K562 (cell line): ENCODE measurements around the gene GATA2. TPM values are rescaled to one million over a fixed set of nuclear protein-coding genes. Genes with fewer than 3 reads are reported as not detected.

Experiments used
- ATAC-seq: fragments of 200-7000 bp; cut with Tn5 transposase; 3 replicates; pipeline ENCODE4 v1.9.1; 2020; ENCODE audit warnings: moderate library complexity
- BruUV-seq: library from RNA; stranded (reverse); fragments of 400-500 nt; replicated peaks from 2 replicates; lab custom pipeline; 2021; lab: Mats Ljungman, UMichigan
- CTCF ChIA-PET: fragments of 300-600 bp; formaldehyde crosslinking; extraction: SDS; loops from one replicate; lab custom pipeline; 2021; ENCODE audit warnings: low intra/inter-chr PET ratio; lab: Yijun Ruan, JAX
- POLR2A ChIA-PET: fragments of 300-600, 350-650 bp; sonication (Branson Sonifier 250); formaldehyde crosslinking; extraction: SDS; loops from one replicate; lab custom pipeline; 2021; ENCODE audit warnings: antibody characterized with exemption, inconsistent platforms; lab: Yijun Ruan, JAX
- DNase-seq, 4 experiments: peaks; one replicate each; pipeline versions ENCODE4 v3.0.0 to v3.0.0-alpha.2; 2011 to 2018; ENCODE audit warnings: low spot score in 3 of 4, mixed read lengths in 3 of 4; ENCODE audit errors: extremely low read depth in 1 of 4
- FAIRE-seq: peaks from 2 replicates; lab custom pipeline; 2011; peaks lifted over from hg19 to GRCh38; lab: Jason Lieb, UNC
- H2AFZ ChIP-seq: 2 replicates; pipeline ENCODE4 v1.6.0; 2011; ENCODE audit warnings: low read depth, low read length, control low read depth, inconsistent platforms
- H3K27ac ChIP-seq: fragments of 200-600 bp; 3 replicates; pipeline ENCODE4 v1.8.0; 2011; ENCODE audit warnings: low read depth, mild to moderate bottlenecking, control low read depth, inconsistent platforms, low read length, moderate library complexity, mixed read lengths; ENCODE audit errors: extremely low read depth
- H3K27me3 ChIP-seq, 2 experiments: fragments of 300-600 bp in 1 of 2; 2 replicates in 1 of 2; 3 replicates in 1 of 2; pipeline versions ENCODE4 v1.6.0 to v1.8.0; 2011; ENCODE audit warnings: inconsistent platforms in 2 of 2, low read length in 2 of 2, mild to moderate bottlenecking in 1 of 2, mixed read lengths in 1 of 2, moderate library complexity in 1 of 2; ENCODE audit not compliant: control insufficient read depth in 2 of 2, insufficient read depth in 2 of 2
- H3K36me3 ChIP-seq: fragments of 300-600 bp; 3 replicates; pipeline ENCODE4 v1.8.0; 2011; ENCODE audit warnings: mild to moderate bottlenecking, low read length, inconsistent platforms; ENCODE audit not compliant: control insufficient read depth, insufficient read depth
- H3K4me1 ChIP-seq, 2 experiments: fragments of 200-600 bp in 1 of 2; replicated peaks in 1 of 2; 2 replicates in 1 of 2; 3 replicates in 1 of 2; pipeline versions ENCODE4 v1.5.1 to v1.8.0; 2011; ENCODE audit warnings: inconsistent platforms in 2 of 2, low read length in 2 of 2, mild to moderate bottlenecking in 1 of 2, mixed read lengths in 1 of 2, moderate library complexity in 1 of 2; ENCODE audit not compliant: control insufficient read depth in 2 of 2, insufficient read depth in 2 of 2
- H3K4me2 ChIP-seq: 2 replicates; pipeline ENCODE4 v1.6.1; 2011; ENCODE audit warnings: low read length, control low read depth, inconsistent platforms, mixed read lengths; ENCODE audit not compliant: insufficient read depth
- H3K4me3 ChIP-seq: fragments of 200-600 bp; sonication (generic), shearing (Covaris generic); 2 replicates; pipeline ENCODE4 v1.5.1; 2016; ENCODE audit warnings: control low read depth, inconsistent platforms
- H3K79me2 ChIP-seq: fragments of 200-600 bp; 3 replicates; pipeline ENCODE4 v1.8.0; 2011; ENCODE audit warnings: low read length, inconsistent platforms; ENCODE audit not compliant: control insufficient read depth, insufficient read depth
- H3K9ac ChIP-seq, 2 experiments: 2 replicates each; pipeline versions ENCODE4 v1.6.0 to v1.6.1; 2011; ENCODE audit warnings: low read depth in 2 of 2, low read length in 2 of 2, control low read depth in 1 of 2, inconsistent platforms in 1 of 2, mild to moderate bottlenecking in 1 of 2, mixed read lengths in 1 of 2; ENCODE audit not compliant: insufficient read depth in 1 of 2
- H3K9me1 ChIP-seq: one replicate; pipeline ENCODE4 v1.6.0; 2011; ENCODE audit warnings: inconsistent platforms, mild to moderate bottlenecking, low read length, moderate library complexity; ENCODE audit not compliant: control insufficient read depth, insufficient read depth
- H3K9me3 ChIP-seq: replicated peaks from 2 replicates; pipeline ENCODE4 v1.5.1; 2011; ENCODE audit warnings: low read depth, low read length, inconsistent platforms; ENCODE audit not compliant: control insufficient read depth, insufficient read depth
- H4K20me1 ChIP-seq: replicated peaks from 2 replicates; pipeline ENCODE4 v1.6.1; 2011; ENCODE audit warnings: low read length, inconsistent platforms, mixed read lengths; ENCODE audit not compliant: control insufficient read depth, insufficient read depth
- BCOR ChIP-seq: fragments of 450-650 bp; IDR thresholded peaks from 2 replicates; pipeline ENCODE4 v1.6.1; 2016
- ETV6 ChIP-seq, 3 experiments: fragments of 150-350 bp in 1 of 3; sonication (generic) in 1 of 3; formaldehyde crosslinking in 1 of 3; IDR thresholded peaks; 2 replicates each; pipeline versions ENCODE4 v1.6.1 to v1.8.0; 2014 to 2022; ENCODE audit warnings: borderline replicate concordance in 2 of 3, low read depth in 2 of 3, antibody characterized with exemption in 1 of 3, low read length in 1 of 3, mild to moderate bottlenecking in 1 of 3, missing genetic modification reagents in 1 of 3
- IRF9 ChIP-seq: fragments of 450-650 bp; IDR thresholded peaks from 2 replicates; pipeline ENCODE4 v1.6.1; 2016; ENCODE audit warnings: missing biosample characterization, missing genetic modification characterization
- PHF20 ChIP-seq: fragments of 450-650 bp; IDR thresholded peaks from 2 replicates; pipeline ENCODE4 v1.6.1; 2018; ENCODE audit not compliant: partially characterized antibody
- SMAD3 ChIP-seq: fragments of 450-650 bp; formaldehyde crosslinking; conservative IDR thresholded peaks from 2 replicates; pipeline ENCODE4 v1.4.0; 2020; ENCODE audit warnings: mild to moderate bottlenecking
- ZNF140 ChIP-seq: fragments of 250-450 bp; sonication (Bioruptor Pico); IDR thresholded peaks from 2 replicates; pipeline ENCODE4 v1.8.0; 2021; ENCODE audit warnings: moderate library complexity, mild to moderate bottlenecking, inconsistent platforms
- ZNF592 ChIP-seq: fragments of 450-650 bp; IDR thresholded peaks from 2 replicates; pipeline ENCODE4 v1.6.1; 2017; ENCODE audit warnings: antibody characterized with exemption, mild to moderate bottlenecking
- WGBS: fragments of 100-300 bp; shearing (Covaris generic); methylation state at CpG from one replicate; pipeline ENCODE4 v1.1.6; 2016; ENCODE audit warnings: low coverage, mixed read lengths; ENCODE audit not compliant: insufficient coverage; ENCODE audit errors: missing lambda C conversion rate; 5-methylcytosine and 5-hydroxymethylcytosine counted together
- in situ Hi-C: fragments of 300-500 bp; cut with MboI; formaldehyde crosslinking; loops from 4 replicates; pipeline ENCODE4 v1.15.0; 2018; ENCODE audit warnings: inconsistent platforms, mixed read lengths
- intact Hi-C: fragments of 100-400 bp; cut with micrococcal nuclease; formaldehyde crosslinking; loops from 2 replicates; pipeline ENCODE4 v1.14.2; 2022
- polyA plus RNA-seq, 8 experiments: library from polyadenylated mRNA; depleted of rRNA in 4 of 8; stranded (reverse) in 5 of 8; unstranded in 3 of 8; fragments of >200 nt; fragmentation: Nextera tagmentation in 2 of 8; fragmentation: Illumina TruSeq in 1 of 8; extraction: Ambion mirVana in 2 of 8; extraction: Trizol in 1 of 8; gene quantifications; 2 replicates each; pipeline versions ENCODE4 v1.2.1 to v1.2.3, GENCODE V29; 2011 to 2014; ENCODE audit warnings: inconsistent platforms in 1 of 8, missing spikeins in 1 of 8
- total RNA-seq, 7 experiments: library from RNA; depleted of rRNA in 6 of 7; stranded (reverse); fragments of >200 nt in 6 of 7; fragmentation: Illumina TruSeq in 2 of 7; extraction: Trizol in 2 of 7; gene quantifications; 2 replicates each; pipeline versions ENCODE4 v1.2.1 to v1.2.3, GENCODE V29; 2011 to 2021; ENCODE audit warnings: low replicate concordance in 1 of 7
- TF ChIP-seq, protein P1 (sequence below): fragments of 250-450 bp; sonication (Bioruptor Pico); IDR thresholded peaks from 2 replicates; pipeline ENCODE4 v1.9.0; 2021; ENCODE audit warnings: mild to moderate bottlenecking, inconsistent platforms

GATA2 gene
- total and polyA plus RNA-seq, 9 of the 15 experiments (the other 6 are each of a cell fraction or from before 2014, with no cell fraction given), result 8.5 to 218 (median 50.8) TPM

GRCh38 chr3:128459461-128459820, 33.6 kb downstream of the GATA2 start:
- Histone ChIP-seq H3K9me1 (no peaks in the 10 kb centered on the region), H3K4me1 (peaks cover 6 to 51% of the 10 kb centered on the region in 2 experiments; a peak in 3 of 5 replicates), H3K27me3 (no peaks in the 10 kb centered on the region), H3K79me2 (no peaks in the 10 kb centered on the region), H2AFZ (no peak overlapping the region), H3K9me3 (no peaks in the 10 kb centered on the region), H3K9ac (no peak overlapping the region; a peak in 1 of 4 replicates), H3K4me3 (no peak overlapping the region), H3K36me3 (no peaks in the 10 kb centered on the region), H4K20me1 (no peaks in the 10 kb centered on the region), H3K27ac (no peak overlapping the region), H3K4me2 (no peak overlapping the region)
- ATAC-seq (no peak), FAIRE-seq (no peak), DNase-seq (no peak)
- ChIA-PET POLR2A (interaction anchor here (1.1 to 1.8 kb wide), 2 partner anchors 23 to 36 kb away, joined by 3 to 7 read pairs; no protein-coding TSS in a partner anchor), CTCF (no interaction called here)
- in situ Hi-C loops (no loop called here), intact Hi-C loops (no loop called here)
- 76% methylated on average over 9 of the region's 9 CpGs for WGBS
- TF ChIP-seq SMAD3 (CRISPR knock-in tag), result no peak
- TF ChIP-seq BCOR, result no peak
- no peak for TF ChIP-seq PHF20
- TF ChIP-seq ZNF140 (CRISPR knock-in tag), result no peak
- TF ChIP-seq IRF9 (tag), result no peak
- TF ChIP-seq, protein P1, sequence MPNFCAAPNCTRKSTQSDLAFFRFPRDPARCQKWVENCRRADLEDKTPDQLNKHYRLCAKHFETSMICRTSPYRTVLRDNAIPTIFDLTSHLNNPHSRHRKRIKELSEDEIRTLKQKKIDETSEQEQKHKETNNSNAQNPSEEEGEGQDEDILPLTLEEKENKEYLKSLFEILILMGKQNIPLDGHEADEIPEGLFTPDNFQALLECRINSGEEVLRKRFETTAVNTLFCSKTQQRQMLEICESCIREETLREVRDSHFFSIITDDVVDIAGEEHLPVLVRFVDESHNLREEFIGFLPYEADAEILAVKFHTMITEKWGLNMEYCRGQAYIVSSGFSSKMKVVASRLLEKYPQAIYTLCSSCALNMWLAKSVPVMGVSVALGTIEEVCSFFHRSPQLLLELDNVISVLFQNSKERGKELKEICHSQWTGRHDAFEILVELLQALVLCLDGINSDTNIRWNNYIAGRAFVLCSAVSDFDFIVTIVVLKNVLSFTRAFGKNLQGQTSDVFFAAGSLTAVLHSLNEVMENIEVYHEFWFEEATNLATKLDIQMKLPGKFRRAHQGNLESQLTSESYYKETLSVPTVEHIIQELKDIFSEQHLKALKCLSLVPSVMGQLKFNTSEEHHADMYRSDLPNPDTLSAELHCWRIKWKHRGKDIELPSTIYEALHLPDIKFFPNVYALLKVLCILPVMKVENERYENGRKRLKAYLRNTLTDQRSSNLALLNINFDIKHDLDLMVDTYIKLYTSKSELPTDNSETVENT (CRISPR knock-in tag), result no peak
- no peak for TF ChIP-seq ZNF592
- no peak for TF ChIP-seq ETV6 (IDR thresholded peaks at IDR 0.05; ENCODE audit: borderline replicate concordance in 1 of 2, low read depth in 2 of 2, low read length in 1 of 2)
- TF ChIP-seq ETV6 (CRISPR knock-in tag; IDR thresholded peaks at IDR 0.05; ENCODE audit: borderline replicate concordance), result no peak
- no TSS peak for BruUV-seq
